ENCODE measurements around the gene LEKR1. TPM values are rescaled to one million over a fixed set of nuclear protein-coding genes. Genes with fewer than 3 reads are reported as not detected.
A peak's percentile ranks its signal among the peaks of the same experiment; 100 is the strongest.

The LEKR1 gene
- total and polyA plus RNA-seq, 9 of the 15 experiments (the other 6 are each of a cell fraction or from before 2014, with no cell fraction given): 0.76 to 1.8 (median 1.2) TPM

DNA sequence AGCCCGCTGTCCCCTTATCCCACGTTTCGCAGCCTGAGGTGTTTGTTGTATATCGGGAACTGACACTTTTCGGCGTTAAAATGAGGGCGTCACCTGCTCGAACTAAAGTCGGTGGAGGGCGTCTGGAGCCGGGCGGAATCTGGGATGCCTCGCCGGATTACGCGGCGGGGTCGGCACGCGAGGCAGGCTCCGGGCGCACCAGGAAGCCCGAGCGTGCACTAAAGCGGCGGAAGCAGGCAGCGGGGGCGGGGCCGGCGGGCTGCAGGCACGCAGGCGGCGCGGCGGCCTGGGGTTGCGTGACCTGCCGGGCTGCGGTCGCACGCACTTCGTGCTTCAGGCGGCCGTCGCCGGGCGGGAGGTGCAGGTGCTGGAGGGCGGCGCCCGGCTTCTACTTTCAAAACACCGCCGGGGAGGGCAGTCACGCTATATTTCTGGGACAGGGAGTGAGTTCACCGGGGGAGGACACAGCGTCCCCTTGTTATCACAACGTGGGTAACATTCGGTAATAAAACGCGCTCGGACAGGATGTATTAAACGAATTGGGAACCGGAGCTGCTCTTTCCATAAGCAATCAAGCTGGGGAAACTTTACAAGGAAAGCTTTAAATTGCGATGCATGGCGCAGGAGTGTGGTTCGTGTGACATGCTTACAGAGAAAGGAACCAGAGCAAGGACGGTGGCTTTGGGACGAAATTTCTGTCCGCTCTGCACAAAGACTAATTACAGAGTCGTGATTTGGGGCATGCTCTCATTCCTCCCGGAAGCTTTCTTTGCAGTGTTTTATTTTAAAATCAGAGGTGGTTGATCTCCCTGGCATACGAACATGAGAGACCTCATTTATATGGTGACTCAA is 9.1 kb upstream of the LEKR1 start (continued):
- peak; percentile 15 to 16 (median 15); a peak in 1 of 6 replicates for TF ChIP-seq CTCF (IDR thresholded peaks at IDR 0.05 in 2 of 3, conservative IDR thresholded peaks at IDR 0.05 in 1 of 3; ENCODE audit: insufficient read depth in 2 of 3, low read depth in 1 of 3, low read length in 3 of 3)
- TF ChIP-seq PPARD (CRISPR knock-in tag; IDR thresholded peaks at IDR 0.05): no peak
- TF ChIP-seq ZBTB1 (CRISPR knock-in tag; IDR thresholded peaks at IDR 0.05; ENCODE audit: borderline replicate concordance, low read depth): peak; percentile 85
- TF ChIP-seq L3MBTL2 (IDR thresholded peaks at IDR 0.05): peak; percentile 96
- TF ChIP-seq CEBPB (tag; IDR thresholded peaks at IDR 0.05): no peak
- TF ChIP-seq POLR2A (conservative IDR thresholded peaks at IDR 0.05): 0 out of 2 replicates have a peak, but pooled peaks have one; percentile 49
- peak; percentile 57 for TF ChIP-seq TBP (optimal IDR thresholded peaks at IDR 0.05; ENCODE audit: low read depth, low read length)
- peak; percentile 95 for TF ChIP-seq CXXC5 (CRISPR knock-in tag; IDR thresholded peaks at IDR 0.05)
- TF ChIP-seq RB1 (IDR thresholded peaks at IDR 0.05; ENCODE audit: low read depth): peak; percentile 68; the same call in 1 of the 2 replicates
- peak; percentile 36 for TF ChIP-seq GABPA (tag; conservative IDR thresholded peaks at IDR 0.05; ENCODE audit: low read depth)
- no peak for TF ChIP-seq SNAPC5 (CRISPR knock-in tag; IDR thresholded peaks at IDR 0.05)
- TF ChIP-seq PTTG1 (tag; IDR thresholded peaks at IDR 0.05; ENCODE audit: low read depth): no peak
- peak; percentile 75 for TF ChIP-seq HNRNPLL (IDR thresholded peaks at IDR 0.05; ENCODE audit: low read depth, low read length, poor library complexity, severe bottlenecking)
- peak; percentile 76 for TF ChIP-seq CREM (IDR thresholded peaks at IDR 0.05; ENCODE audit: low read depth)
- TF ChIP-seq TCF7L2 (IDR thresholded peaks at IDR 0.05; ENCODE audit: low read depth, low read length): no peak
- TF ChIP-seq ZNF24 (IDR thresholded peaks at IDR 0.05): 0 out of 2 replicates have a peak, but pooled peaks have one; percentile 11
- TF ChIP-seq, protein P1, sequence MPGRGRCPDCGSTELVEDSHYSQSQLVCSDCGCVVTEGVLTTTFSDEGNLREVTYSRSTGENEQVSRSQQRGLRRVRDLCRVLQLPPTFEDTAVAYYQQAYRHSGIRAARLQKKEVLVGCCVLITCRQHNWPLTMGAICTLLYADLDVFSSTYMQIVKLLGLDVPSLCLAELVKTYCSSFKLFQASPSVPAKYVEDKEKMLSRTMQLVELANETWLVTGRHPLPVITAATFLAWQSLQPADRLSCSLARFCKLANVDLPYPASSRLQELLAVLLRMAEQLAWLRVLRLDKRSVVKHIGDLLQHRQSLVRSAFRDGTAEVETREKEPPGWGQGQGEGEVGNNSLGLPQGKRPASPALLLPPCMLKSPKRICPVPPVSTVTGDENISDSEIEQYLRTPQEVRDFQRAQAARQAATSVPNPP (IDR thresholded peaks at IDR 0.05; ENCODE audit: borderline replicate concordance, insufficient read depth, insufficient read length): no peak
- TF ChIP-seq CREB1 (IDR thresholded peaks at IDR 0.05): peak; percentile 77
- no peak for TF ChIP-seq CREB1 (CRISPR knock-in tag; IDR thresholded peaks at IDR 0.05)
- peak; percentile 74 for TF ChIP-seq HMGN3 (IDR thresholded peaks at IDR 0.05; ENCODE audit: borderline replicate concordance, extremely low read depth, insufficient read length, low read depth, low read length)
- no peak for TF ChIP-seq GTF2F1 (IDR thresholded peaks at IDR 0.05; ENCODE audit: low read depth, low read length)
- peak; percentile 60; the same call in 1 of the 2 replicates for TF ChIP-seq VEZF1 (CRISPR knock-in tag; IDR thresholded peaks at IDR 0.05)
- TF ChIP-seq CCNT2 (IDR thresholded peaks at IDR 0.05; ENCODE audit: borderline replicate concordance, extremely low read depth, insufficient read length, low read depth, low read length): peak; percentile 83
- no peak for TF ChIP-seq TFAM (CRISPR knock-in tag; conservative IDR thresholded peaks at IDR 0.05)

All from K562 (cell line).